ENCODE data around the gene EIF3M.
"Not testable (repeated sequence)": the region's sequence is repeated elsewhere in the genome, so short reads cannot be mapped to it uniquely, and the experiment has no call there.

EIF3M gene

DNA sequence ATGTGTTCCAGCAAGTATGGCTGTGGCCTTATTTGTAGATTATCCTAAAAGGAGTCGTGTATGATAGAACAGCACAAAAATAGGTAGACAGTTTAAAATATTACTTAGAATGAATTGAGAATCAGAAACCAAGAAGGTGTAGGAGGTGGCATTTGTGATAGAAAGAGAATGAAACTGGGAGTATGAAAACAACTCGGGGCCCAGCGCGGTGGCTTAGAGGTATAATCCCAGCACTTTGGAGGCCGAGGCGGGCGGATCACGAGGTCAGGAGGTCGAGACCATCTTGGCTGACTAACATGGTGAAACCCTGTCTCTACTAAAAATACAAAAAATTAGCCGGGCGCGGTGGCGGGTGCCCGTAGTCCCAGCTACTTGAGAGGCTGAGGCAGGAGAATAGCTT, 12.5 kb downstream of the EIF3M start:
- peak; percentile 17 to 43 for DNase-seq (ENCODE audit: low read depth in 2 of 2)

GRCh38 chr11:32597921-32598320, 14.3 kb downstream of the EIF3M start:
- no peak for DNase-seq (ENCODE audit: low read depth in 2 of 2)

DNA sequence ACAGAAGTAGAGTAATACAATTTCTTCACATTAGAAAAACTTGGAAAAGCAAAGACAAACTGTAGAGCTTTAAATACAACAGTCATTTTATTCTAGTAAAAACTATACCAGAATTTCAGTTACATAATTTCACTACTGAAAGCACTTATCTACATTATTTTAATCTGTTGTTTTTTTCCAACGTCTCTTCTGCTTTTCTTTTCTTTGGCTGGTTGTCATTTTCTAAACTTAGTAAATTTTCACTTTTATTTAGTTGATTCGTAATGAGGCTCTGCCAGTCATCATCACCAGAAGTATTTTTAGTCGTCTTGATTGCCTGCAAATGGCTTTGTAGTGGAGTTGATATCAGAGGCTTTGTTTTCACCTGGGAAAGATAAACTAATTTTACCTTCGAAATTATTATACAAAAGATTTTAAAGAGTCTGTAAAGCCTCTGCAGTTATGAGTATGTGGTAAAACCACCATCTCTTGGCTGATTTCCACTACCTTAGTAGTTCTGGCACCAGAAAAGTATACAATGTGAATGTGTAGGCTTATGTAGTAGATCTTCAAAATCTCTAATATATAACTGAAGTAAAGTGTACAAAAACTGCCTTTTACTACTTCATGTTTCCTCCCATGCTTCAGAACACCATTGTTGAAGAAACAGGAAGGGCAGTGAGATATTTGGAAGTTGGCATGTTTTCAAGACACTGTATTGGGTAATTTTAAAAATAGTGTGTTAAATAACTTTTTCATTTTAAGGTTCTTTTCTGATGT, 19.2 kb downstream of the EIF3M start:
- DNase-seq (ENCODE audit: low read depth in 2 of 2), result no peak

DNA sequence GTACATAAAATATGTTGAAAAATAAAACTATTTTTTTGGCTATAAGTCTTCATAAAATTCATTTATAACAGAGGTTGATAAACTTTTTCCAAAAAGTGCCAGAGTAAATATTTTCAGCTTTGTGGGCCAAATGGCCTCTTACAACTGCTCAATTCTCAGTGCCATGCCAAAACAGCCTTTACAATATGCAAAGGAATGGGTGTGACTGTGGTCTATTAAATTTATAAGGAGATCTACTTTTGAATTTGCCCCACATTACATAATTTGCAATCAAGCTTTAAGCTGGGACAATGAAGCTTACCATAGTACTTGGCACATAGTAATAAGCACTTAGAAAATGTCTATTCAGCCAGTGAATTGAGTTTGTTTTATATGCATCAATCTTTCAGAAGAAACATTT, 22.6 kb downstream of the EIF3M start:
- DNase-seq (ENCODE audit: low read depth in 2 of 2), result no peak

DNA sequence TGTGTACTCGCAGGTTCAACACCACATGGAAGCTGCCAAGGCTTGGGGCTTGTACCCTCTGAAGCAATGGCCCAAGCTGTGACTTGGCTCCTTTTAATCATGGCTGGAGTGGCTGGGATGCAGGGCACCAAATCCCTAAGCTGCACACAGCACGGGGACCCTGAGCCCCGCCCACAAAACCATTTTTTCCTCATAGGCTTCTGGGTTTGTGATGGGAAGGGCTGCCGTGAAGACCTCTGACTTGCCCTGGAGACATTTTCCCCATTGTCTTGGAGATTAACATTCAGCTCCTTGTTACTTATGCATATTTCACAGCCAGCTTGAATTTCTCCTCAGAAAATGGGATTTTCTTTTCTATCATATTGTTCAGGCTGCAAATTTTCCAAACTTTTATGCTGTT, 25.2 kb downstream of the EIF3M start:
- DNase-seq (ENCODE audit: low read depth in 2 of 2), result not testable (repeated sequence)

GRCh38 chr11:32610797-32611352, 27.2 kb downstream of the EIF3M start:
- no peak for DNase-seq (ENCODE audit: low read depth in 2 of 2)

DNA sequence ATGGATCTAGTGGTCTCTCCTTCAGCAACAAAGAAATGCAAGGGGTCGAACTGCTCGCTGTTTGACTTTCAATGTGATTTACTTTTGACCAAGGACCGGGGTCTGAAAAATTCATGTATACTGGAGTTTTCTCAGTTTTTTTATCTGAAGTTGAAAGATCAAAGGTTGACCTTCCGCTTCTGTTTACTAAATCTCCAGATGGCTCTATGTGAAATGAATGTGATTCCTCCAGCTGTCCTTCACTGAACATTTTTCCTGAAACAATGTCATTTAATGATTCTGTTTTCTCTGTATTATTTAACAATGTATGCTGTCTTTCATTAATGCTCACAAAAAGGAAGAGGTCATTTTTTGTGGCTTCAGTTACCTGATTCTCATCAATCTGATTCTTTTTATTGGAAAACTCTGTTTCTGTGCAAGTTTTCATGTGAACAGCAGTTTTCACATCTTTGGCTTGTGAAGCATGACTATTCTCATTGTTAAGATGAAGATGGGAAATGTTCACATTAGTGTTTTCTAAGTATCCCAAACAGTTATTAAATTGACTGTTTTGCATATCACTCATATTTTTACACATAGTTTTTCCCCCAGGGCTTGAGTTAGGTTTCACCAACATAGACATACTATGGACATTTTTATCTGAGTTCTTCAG, 30.0 kb downstream of the EIF3M start:
- no peak for DNase-seq (ENCODE audit: low read depth in 2 of 2)

DNA sequence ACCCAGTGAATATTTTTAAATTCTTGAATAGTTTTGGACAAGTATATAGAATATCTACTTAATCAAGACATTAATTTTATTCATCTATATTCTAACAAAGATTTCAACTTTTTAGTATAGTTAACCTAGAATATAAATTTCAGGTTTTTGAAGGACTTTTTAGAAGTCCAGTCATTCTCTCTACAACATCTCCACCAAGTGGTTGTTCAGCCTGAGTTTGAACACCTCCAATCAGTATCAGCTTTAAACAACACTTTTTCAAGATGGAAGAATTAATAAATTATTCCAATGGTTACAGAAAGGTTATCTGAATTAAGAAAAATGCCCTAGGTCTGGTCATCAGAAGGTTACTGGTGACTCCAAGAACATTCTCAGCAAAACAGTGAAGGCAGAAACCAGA, 31.8 kb downstream of the EIF3M start:
- no peak for DNase-seq (ENCODE audit: low read depth in 2 of 2)

DNA sequence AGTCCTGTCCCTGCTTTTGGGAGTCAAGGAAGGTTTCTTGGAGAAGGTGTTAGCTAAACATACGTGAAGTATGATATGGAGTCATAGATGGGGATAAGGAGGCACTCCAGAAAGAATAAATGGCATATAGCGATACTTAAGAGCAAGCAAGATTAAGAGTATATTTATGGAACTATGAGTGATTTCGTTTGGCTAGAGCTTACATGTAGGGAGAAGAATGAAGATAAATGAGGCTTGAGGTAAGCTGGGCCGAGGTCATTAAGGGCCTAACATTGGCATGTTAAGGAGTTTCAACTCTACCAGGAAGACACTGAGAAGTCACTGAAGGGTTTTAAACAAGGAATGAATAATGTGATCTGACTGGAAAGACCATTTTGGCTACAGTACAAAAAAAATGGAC, 33.3 kb downstream of the EIF3M start:
- DNase-seq (ENCODE audit: low read depth in 2 of 2), result no peak

DNA sequence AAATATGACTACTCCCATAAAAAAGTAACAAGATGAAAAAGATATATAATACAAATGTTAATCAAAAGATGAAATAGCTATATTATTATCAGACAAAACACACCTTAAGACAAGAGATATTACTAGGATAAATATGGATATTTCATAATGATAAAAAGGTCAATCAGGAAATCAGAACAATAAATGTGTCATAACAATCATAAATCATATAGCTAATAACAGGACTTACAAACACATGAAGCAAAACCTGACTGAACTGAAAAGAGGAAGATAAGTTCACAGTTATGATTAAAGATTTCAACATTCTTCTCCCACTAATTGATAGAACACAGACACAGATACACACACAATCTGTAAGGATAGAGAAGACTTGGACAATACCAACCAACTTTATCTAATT, 47.2 kb downstream of the EIF3M start:
- DNase-seq (ENCODE audit: low read depth in 2 of 2), result no peak

DNA sequence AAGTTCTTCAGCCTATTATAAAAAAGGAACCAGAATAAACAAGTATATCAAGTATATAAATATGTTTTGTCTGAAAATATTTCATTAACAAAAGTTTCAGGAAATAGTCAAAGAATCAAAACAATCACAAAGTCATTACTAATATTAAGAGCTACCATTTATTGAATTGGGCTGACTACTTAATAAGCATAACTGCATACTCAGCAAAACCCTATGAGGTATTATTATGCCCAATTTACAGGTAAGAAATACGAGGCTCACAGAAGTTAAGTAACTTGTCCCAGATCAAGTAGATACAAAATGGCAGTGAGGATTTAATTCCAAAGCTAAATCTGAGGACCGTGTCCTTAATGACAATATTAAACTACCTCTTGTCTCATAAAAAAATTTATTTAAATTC, 52.2 kb downstream of the EIF3M start:
- DNase-seq (ENCODE audit: low read depth in 2 of 2), result no peak

DNA sequence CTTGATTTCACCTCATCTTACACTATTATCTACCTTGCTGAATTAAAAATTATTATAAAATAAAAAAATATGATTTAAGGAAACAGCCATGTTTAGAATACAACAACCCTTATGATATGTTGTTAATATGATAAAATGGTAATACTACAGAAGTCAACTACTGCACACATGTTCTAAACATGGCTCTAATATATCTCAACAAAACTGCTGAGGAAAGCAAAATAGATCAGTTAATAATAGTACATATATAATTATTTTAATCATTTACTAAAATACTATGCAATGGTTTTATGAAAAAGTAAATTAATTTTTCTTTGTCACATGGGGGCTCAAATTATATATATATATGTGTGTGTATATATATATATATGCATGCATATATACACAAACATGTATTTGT, 57.7 kb downstream of the EIF3M start:
- no peak for DNase-seq (ENCODE audit: low read depth in 2 of 2)

GRCh38 chr11:32643526-32643925, 59.9 kb downstream of the EIF3M start:
- no peak for DNase-seq (ENCODE audit: low read depth in 2 of 2)
